Measurements from ENCODE around the gene GRAMD1B.

GRCh38 chr11:123527947-123528346, 97.9 kb downstream of the GRAMD1B start:
- no peak for TF ChIP-seq CTCF (IDR thresholded peaks at IDR 0.05)
- no peak for TF ChIP-seq POLR2A (IDR thresholded peaks at IDR 0.05)
